ENCODE measurements around the gene SLC43A1.
"Not testable (repeated sequence)": the region's sequence is repeated elsewhere in the genome, so short reads cannot be mapped to it uniquely, and the experiment has no call there.

The SLC43A1 gene

DNA sequence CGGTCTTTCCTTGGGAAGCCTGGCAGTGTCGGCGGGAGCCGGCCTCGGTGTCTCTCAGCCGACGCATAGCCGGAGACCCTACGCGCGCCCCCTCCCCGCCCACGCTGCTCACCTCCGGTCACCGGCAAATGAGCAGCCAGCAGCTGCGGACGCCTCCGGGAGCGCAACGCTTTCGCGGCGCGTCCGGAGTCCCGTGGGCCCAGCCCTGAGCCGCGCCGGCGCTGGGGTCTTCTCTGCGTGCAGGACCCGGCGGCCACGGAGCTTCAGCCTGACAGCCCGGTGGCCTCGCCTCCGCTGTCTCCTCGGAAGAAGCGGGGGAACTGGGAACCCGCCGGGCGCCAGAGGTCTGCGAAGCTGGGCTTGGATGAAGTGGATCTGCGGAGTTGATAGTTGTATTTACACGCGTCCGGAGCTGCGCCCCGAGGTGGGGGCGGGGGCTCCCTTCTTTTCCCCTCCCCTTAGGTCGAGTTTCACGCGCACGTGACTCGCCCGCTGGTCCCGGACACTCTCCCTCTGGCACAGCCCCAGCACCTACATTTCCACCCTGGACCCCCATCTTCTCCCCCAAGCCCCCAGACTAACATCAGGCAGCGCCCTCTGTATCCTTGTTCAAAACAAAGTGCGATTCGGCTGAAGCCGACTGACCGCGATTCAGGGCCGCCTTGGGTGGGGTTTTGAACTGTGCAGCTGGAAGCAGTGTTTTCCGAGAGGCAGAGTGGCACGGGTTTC is at the start of gene SLC43A1:
TSS of gene SLC43A1 (minus strand) at position 371 of the 729 bp plus-strand sequence. CDS start 1,591 bp downstream, outside the sequence.
- peak; percentile 62 for DNase-seq (ENCODE audit: low read depth, low spot score)

DNA sequence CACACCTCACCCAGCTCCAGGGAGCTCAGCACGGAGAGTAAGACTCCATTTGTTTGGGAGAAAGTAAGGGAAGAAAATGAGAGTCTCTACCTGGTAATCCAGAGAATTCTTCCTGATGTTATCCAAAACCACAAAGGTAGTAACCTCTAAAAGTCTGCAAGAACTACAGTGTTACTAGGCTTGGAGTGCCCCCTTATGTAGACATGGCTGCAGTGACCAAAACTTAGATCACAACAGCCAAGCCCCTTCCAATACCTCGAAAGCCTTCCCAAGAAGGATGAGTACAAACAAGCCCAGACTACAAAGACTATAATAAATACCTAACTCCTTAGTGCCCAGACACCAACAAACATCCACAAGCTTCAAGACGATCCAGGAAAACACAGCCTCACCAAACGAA is 47.1 kb upstream of the SLC43A1 start:
- DNase-seq (ENCODE audit: low read depth, low spot score): no peak

DNA sequence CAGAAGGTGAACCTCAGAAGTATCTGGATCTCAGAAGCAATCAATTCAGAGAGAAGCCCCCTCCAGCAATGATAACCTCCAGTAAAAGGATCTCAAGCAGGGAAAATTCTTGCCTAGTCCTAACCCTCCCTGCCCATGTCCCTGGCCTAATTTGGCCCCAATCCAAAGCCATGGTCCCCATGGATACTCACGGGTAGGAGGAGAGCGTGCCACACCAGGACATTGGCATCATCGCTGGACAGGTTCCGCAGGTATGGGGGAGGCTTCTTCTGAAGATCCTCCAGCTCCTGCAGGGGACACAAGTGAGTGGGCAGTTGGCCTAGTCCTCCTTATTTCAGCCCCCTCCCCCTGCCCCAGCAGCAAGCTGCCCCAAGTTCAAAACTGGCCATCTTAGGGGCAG is 44.6 kb upstream of the SLC43A1 start:
- no peak for DNase-seq (ENCODE audit: low read depth, low spot score)

DNA sequence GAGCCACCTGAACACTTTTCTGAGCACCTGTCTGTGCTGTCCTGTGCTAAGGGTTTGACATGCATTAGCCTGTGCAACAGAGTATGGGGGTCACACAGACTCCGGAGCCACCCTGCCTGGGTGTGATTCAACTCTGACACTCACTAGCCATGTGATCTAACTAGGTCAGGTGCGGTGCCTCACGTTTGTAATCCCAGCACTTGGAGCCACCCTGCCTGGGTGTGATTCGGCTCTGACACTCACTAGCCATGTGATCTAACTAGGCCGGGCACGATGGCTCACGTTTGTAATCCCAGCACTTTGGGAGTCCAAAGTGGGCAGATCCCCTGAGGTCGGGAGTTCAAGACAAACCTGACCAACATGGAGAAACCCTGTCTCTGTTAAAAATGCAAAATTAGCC is 40.5 kb upstream of the SLC43A1 start:
- DNase-seq (ENCODE audit: low read depth, low spot score): no peak

DNA sequence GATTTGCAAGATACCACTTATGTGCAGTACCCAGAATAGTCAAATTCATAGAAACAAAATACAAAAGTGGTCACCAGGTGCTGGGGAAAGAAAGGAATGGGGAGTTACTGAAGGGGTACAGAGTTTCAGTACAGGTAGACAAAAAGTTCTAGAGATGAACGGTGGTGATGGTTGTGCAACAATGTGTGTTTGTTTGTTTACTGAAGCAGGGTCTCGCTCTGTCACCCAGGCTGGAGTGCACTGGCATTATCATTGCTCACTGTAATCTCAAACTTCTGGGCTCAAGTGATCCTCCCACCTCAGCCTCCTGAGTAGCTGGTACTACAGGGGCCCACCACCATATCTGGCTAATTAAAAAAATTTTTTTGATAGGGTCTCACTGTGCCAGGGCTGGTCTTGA is 39.9 kb upstream of the SLC43A1 start:
- no peak for DNase-seq (ENCODE audit: low read depth, low spot score)

DNA sequence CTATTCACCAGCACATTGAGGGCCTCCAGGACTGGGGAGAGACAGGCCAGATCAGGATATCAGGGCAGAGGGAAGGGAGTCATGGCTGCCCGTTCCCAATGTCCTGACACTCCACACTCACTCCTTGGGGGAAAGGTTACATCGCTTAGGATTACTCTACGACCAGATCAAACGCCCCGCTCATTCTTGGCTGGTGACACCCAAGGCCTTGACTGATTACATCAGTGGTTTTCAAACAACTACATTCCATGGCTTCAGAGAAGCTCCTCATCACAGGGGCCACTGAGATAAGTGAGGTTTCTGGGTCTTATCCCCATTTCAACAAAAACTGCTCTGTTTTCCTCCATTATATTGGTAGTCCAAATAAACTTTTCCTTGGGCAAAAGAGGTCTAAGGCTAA is 37.0 kb upstream of the SLC43A1 start:
- no peak for DNase-seq (ENCODE audit: low read depth, low spot score)

DNA sequence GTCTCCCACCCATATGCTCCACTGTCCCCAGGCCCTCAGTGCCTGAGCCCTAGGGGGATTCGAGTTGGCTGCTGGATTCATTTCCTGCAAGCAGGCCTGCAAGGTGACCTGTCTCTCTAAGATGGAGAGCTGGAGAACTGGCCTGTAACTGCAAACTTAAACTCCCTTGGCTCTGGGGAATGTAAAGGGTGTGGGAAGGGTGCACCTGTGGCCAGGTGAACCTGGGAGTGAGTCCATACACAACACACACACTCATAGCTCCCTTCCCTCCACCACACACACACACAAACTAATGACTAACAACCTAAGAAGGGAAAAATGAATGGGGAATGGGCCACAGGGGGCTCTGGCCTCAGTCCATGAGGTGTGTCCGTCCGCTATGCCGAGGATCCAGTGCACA is 36.4 kb upstream of the SLC43A1 start:
- no peak for DNase-seq (ENCODE audit: low read depth, low spot score)

DNA sequence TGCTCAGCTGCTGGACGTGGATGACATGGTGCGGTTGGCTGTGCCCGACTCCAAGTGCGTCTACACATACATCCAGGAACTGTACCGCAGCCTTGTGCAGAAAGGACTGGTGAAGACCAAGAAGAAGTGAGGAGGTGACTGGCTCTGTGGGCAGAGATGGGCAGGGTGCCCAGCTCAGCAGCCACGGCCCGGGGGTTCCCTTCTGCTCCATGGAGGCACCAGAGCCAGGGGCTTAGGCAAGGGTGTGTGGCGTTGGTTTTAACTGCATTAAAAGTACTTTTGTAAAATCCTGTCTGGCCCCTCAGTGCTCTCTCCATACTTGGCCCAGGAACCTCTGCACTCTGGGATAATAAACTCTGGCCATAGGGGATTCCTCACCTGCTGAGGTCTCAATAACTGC is 34.5 kb upstream of the SLC43A1 start:
- DNase-seq (ENCODE audit: low read depth, low spot score): no peak

DNA sequence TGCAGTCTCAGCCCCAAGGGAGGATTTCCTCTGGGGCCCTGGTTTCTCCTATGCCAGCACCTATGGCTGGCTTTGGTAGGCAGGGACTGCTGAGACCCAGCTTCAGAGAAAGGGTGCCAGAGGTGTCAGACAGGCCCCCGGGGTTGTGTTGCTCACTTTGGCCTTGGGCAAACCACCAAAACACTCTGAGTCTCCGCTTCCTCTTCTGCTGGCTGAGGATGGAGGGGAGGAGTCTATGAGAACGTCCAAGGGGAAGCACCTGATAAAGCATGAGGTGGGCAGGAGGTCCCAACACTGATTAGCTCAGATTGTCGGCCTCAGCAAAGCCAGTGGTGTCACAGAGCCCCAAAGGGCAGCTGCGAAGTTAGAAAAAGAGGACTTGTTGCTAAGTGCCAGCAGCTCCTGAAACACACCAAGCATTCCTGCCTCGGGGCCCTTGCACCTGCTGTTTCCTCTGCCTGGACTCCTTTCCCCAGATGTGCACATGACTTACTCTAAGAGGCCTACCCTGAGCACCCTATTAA is 32.4 kb upstream of the SLC43A1 start:
- DNase-seq (ENCODE audit: low read depth, low spot score): no peak

DNA sequence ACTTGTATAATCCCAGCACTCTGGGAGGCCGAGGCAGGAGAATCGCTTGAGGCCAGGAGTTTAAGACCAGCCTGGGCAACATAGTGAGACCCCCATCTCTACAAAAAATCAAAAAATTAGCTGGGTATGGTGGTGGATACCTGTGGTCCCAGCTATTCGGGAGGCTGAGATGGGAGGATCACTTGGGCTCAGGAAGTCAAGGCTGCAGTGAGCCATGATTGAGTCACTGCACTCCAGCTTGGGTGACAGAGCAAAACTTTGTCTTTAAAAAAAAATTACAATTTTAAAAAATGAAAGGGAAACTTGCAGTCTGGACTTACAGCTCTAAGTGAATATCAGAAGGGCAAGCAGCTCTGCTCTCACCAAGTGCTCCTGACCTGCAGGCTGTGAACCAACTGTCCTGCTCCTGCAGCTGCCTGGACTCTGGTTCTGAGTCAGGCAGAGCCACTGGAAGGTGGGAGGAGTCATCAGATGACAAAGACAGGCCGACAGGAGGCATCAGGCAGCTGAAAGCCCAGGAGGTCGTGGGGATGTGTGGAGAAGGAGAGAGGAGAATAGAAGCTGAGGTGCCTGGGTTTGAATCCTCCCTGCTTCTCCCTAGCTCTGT is 31.5 kb upstream of the SLC43A1 start:
- peak; percentile 31 for DNase-seq (ENCODE audit: low read depth, low spot score)

DNA sequence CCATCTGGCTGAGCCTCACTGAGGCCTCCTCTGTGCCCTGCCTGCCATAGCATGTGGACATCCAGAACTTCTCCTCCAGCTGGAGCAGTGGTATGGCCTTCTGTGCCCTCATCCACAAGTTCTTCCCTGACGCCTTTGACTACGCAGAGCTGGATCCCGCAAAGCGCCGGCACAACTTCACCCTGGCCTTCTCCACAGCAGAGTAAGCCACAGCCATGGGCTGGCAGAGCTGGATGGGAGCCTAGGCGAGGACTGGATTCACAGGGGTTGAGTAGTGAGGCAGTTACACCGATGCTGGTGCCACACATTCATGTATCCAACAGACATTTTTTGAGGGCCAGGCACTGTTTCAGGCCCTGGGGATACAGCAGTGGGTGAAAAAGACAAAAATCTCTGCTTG is 30.9 kb upstream of the SLC43A1 start:
- no peak for DNase-seq (ENCODE audit: low read depth, low spot score)

DNA sequence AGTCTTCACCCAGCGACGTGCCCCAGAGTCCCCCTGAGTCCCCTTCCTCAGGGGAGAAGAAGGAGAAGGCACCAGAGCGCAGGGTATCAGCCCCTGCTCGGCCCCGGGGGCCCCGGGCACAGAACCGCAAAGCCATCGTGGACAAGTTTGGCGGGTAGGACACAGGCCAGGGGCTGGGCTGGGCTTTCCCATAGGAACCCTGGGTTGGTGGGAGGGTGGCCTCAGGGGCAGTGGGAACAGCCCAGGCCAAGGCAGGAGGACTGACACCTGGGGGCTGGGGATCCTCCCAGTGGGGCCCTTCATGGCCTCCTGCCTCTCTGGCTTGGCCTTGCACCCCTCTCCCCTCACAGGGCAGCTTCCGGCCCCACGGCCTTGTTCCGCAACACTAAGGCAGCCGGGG is 30.4 kb upstream of the SLC43A1 start:
- no peak for DNase-seq (ENCODE audit: low read depth, low spot score)

DNA sequence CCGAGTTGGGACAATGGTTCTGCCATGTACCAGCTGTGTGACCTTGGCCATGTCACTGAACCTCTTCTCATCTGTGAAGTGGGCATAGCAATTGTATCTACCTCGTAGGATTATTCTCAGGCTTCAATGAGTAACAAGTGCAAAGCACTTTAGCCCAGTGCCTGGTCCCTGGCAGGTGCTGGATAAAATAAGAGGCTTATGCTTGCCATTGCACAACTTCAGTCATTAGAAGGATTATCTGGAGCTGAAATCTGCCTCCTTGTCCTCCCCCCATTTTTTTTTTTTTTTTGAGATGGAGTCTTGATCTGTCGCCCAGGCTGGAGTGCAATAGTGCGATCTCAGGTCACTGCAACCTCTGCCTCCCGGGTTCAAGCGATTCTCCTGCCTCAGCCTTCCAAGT is 29.1 kb upstream of the SLC43A1 start:
- no peak for DNase-seq (ENCODE audit: low read depth, low spot score)

DNA sequence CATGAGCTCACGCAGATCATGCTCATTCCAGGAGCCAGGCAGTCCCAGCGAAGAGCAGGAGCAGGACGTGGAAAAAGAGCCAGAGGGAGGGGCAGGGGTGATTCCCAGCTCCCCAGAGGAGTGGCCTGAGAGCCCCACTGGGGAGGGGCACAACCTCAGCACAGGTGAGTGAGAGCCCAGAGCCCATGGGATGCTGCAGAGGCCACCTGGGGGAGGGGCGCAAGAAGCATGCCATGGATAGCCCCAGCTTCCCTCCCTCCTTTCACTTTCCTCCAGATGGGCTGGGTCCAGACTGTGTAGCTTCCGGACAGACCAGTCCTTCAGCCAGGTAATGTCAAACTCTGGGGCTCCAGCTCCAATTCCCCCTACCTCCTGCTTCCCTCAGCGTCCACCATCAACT is 28.1 kb upstream of the SLC43A1 start:
- DNase-seq (ENCODE audit: low read depth, low spot score): no peak

DNA sequence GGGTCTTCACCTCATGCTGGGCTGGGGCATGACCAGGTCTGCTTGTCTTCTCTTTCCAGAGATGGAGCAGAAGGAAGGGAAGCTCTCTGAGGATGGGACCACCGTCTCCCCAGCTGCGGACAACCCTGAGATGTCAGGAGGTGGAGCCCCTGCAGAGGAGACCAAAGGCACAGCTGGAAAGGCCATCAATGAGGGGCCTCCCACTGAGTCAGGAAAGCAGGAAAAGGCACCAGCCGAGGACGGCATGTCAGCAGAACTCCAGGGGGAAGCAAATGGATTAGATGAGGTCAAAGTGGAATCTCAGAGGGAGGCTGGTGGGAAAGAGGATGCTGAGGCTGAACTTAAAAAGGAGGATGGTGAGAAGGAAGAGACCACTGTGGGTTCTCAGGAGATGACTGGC is 27.1 kb upstream of the SLC43A1 start:
- no peak for DNase-seq (ENCODE audit: low read depth, low spot score)

DNA sequence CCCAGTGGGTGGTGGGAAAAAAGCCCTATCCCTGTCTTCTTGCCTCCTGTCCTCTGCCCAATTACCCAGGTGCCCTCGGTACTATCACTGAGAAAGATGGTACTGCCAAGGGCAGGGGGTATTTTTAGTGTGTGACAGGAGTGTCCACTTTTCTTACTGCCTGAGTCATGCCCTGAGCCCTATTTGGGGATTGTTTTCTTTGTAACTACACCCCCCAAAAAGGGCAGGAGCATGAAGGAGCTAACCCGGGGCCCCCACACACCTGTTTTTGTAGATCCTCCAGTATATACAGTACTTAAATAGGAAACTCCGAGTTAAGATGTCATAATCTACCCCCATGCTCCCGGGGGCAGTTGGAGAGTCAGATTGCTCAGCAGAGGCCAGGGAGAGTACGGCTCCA is 25.7 kb upstream of the SLC43A1 start:
- DNase-seq (ENCODE audit: low read depth, low spot score): no peak

DNA sequence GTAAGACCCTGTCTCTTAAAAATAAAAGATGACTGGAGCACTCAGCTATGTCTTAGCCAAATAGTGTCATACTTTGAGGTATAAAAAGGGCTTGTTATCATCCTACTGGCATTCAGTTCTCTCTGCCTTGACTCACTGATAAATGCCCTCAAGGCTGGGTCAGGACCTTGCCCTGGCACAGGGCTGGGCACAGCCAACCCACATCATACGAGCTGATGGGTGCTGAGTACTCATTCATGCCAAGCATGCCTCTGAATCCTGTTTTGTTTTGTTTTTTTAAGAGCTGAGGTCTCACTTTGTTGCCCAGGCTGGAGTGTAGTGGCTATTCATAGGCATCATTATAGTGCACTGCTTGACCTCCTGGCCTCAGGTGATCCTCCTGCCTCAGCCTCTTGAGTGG is 23.8 kb upstream of the SLC43A1 start:
- no peak for DNase-seq (ENCODE audit: low read depth, low spot score)

DNA sequence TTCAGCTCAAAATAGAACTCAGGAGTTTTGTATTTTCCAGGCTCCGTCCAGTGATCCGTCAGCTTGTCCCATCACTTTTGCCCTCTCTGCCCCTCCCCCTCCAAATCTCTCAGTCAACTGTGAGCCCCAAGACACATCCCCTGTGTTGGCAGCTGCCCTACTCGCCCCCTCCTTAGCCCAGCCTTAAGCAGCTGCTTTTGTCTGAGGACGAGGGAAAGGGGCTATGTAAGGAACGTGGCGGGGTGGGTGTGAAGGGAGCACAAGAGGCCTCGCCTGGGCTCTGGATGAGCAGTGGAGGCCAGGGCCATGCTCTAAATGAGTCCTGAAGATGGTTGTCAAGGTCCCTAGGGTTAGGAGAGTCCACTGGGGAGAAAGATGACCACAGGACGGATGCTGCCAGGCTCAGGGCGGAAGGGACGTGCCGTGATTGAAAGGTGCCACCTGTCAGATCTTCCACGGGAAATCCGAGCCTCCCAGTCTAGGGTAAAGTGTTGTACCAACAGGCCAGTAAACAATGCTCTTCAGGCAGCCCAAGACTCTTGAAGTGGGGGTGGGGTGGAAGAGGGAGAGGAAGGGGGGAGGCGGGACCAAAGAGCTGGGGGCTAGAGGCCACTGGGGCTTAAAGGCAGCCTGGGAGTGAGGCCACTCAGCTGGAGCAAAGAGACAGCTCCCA is 21.6 kb upstream of the SLC43A1 start, which contains the start of gene SMTNL1:
TSS of gene SMTNL1 (plus strand) at position 649 of the 673 bp plus-strand sequence. CDS start 5,048 bp downstream, outside the sequence.
- DNase-seq (ENCODE audit: low read depth, low spot score): no peak

DNA sequence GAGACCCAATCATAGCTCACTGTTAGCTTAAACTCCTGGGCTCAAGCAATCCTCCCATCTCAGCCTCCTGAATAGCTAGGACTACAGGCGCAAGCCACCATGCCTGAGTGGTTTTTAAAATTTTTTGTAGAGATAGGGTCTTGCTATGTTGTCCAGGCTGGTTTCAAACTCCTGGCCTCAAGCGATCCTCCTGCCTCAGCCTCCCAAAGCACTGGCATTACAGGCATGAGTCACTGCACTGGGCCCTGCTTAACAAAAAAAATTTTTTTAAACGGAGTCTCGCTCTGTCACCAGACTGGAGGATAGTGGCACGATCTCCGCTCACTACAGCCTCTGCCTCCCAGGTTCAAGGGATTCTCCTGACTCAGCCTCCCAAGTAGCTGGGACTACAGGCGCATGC is 18.9 kb upstream of the SLC43A1 start:
- DNase-seq (ENCODE audit: low read depth, low spot score): not testable (repeated sequence)

DNA sequence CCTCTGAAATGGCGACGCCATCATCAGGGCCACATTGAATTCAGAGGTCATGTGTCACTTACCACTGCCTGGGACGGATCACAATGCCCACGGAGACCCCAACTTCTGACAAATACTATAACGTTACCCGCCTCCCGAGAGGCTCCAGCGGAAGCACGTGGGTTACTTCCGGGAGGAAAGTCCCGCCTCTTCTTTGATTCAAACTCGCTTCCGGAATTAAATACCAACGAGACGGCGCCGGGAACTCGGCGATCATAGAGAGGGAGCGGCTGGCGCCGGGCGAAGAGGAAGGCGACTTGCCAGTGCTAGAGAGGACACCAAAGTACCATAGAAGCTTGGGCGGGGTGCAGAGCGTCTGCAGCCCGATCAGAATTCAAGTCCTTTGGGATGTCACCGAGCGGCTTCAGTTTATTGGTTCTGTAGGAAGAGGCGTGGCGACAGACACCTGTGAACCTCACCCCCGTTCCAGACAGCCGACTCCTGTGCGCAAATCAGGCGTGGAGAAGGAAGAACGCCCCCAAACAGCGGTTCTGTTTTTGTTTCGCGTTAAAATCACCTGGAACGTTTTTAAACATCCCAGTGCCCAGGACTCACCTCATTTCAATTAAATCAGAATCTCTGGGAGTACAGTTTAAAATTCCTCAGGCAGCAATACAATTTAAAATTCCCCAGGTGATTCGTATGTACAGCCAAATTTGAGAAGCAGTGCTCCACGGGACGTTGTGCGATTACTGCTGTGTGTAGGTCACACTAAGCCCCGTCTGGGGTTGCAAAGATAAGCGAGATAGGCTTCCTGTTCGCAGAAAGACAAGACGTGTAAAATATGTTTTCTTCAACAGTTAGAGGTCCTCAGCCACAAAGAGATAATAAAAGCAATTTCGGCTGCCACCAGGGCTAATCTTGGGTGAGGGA is 15.3 kb upstream of the SLC43A1 start, which contains the start of gene TIMM10:
TSS of gene TIMM10 (minus strand) at position 159 of the 912 bp plus-strand sequence. CDS start 565 bp downstream, outside the sequence.
- peak; percentile 98 for DNase-seq (ENCODE audit: low read depth, low spot score)

DNA sequence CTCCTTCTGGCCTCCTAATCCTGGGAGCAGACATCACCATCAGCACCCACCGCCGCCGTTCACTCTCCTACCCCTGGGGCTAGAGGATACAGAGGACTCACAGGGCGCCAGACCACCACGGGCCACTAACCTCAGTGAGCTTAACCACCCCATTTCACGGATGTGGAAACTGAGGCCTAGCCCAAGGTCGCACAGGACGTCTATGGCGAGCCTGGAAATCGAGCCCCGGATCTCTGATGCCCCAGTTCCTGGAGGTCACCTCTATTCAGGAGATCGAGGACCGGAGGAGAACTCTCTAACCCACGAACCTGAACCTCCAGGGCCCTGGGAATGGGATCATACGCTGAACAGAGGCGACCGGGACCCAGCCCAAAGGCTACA is 14.7 kb upstream of the SLC43A1 start:
- DNase-seq (ENCODE audit: low read depth, low spot score): no peak
